Adipocyte (in vitro differentiated cells): ENCODE data around the gene CABP4.

ENCODE experiments used
- DNase-seq: peaks from one replicate; pipeline ENCODE4 v3.0.0-alpha.2; 2015; ENCODE audit warnings: low read depth
- H3K27me3 ChIP-seq: replicated peaks from 2 replicates; pipeline ENCODE4 v1.7.0; 2013; ENCODE audit warnings: mild to moderate bottlenecking, low read length, moderate library complexity; ENCODE audit not compliant: control insufficient read depth, insufficient read depth
- H3K36me3 ChIP-seq: 2 replicates; pipeline ENCODE4 v1.7.0; 2013; ENCODE audit warnings: low read length, mild to moderate bottlenecking, moderate library complexity; ENCODE audit not compliant: control insufficient read depth, insufficient read depth, severe bottlenecking
- H3K4me1 ChIP-seq: 2 replicates; pipeline ENCODE4 v1.7.0; 2013; ENCODE audit warnings: mild to moderate bottlenecking, low read length, moderate library complexity; ENCODE audit not compliant: control insufficient read depth, insufficient read depth
- H3K4me3 ChIP-seq: 2 replicates; pipeline ENCODE4 v1.7.0; 2013; ENCODE audit warnings: mild to moderate bottlenecking, low read length, moderate library complexity
- H3K9ac ChIP-seq: 2 replicates; pipeline ENCODE4 v1.7.0; 2013; ENCODE audit warnings: mild to moderate bottlenecking, low read length, moderate library complexity
- H3K9me3 ChIP-seq: 2 replicates; pipeline ENCODE4 v1.7.0; 2013; ENCODE audit warnings: mild to moderate bottlenecking, low read length, moderate library complexity; ENCODE audit not compliant: control insufficient read depth

CABP4 gene

GRCh38 chr11:67489885-67490726 lies 35.0 kb downstream of the CABP4 start:
- peaks cover 27% of the 10 kb centered on the region for H3K36me3 ChIP-seq
- DNase-seq = no peak

GRCh38 chr11:67490727-67491065 lies 35.5 kb downstream of the CABP4 start:
- Histone ChIP-seq H3K36me3 (peaks cover 28% of the 10 kb centered on the region), H3K4me3 (no peak overlapping the region), H3K9me3 (no peaks in the 10 kb centered on the region), H3K9ac (no peak overlapping the region), H3K4me1 (peaks cover 3% of the 10 kb centered on the region), H3K27me3 (no peaks in the 10 kb centered on the region)
- DNase-seq = no peak

More at GRCh38 chr11:67489885-67490726, 35.0 kb downstream of the CABP4 start:
- Histone ChIP-seq H3K4me1 (peaks cover 3% of the 10 kb centered on the region), H3K9me3 (no peaks in the 10 kb centered on the region), H3K9ac (no peak overlapping the region), H3K27me3 (no peaks in the 10 kb centered on the region), H3K4me3 (no peak overlapping the region)

- no peaks in the 10 kb centered on the region for H3K9me3 ChIP-seq
- H3K9ac ChIP-seq = no peak overlapping the region
- H3K4me3 ChIP-seq = no peak overlapping the region
- DNase-seq = no peak
- H3K4me1 ChIP-seq = peaks cover 3% of the 10 kb centered on the region
- H3K27me3 ChIP-seq = no peaks in the 10 kb centered on the region
- peaks cover 31% of the 10 kb centered on the region for H3K36me3 ChIP-seq
These were observed 36.3 kb downstream of the CABP4 start for GRCh38 chr11:67491276-67492068.

GRCh38 chr11:67492069-67492727 lies 37.0 kb downstream of the CABP4 start:
- Histone ChIP-seq H3K36me3 (peaks cover 31% of the 10 kb centered on the region), H3K27me3 (no peaks in the 10 kb centered on the region), H3K4me3 (no peak overlapping the region), H3K9me3 (no peaks in the 10 kb centered on the region), H3K4me1 (peaks cover 3% of the 10 kb centered on the region), H3K9ac (no peak overlapping the region)
- DNase-seq = no peak

- no peaks in the 10 kb centered on the region for H3K27me3 ChIP-seq
- no peak for DNase-seq
- peaks cover 3% of the 10 kb centered on the region for H3K4me1 ChIP-seq
- no peaks in the 10 kb centered on the region for H3K9me3 ChIP-seq
- H3K4me3 ChIP-seq = no peak overlapping the region
- H3K36me3 ChIP-seq = peaks cover 30% of the 10 kb centered on the region
- no peak overlapping the region for H3K9ac ChIP-seq
These were observed 37.8 kb downstream of the CABP4 start for GRCh38 chr11:67492801-67493547.

- Histone ChIP-seq H3K4me1 (peaks cover 3% of the 10 kb centered on the region), H3K9me3 (no peaks in the 10 kb centered on the region), H3K9ac (no peak overlapping the region), H3K36me3 (peaks cover 27% of the 10 kb centered on the region), H3K4me3 (no peak overlapping the region), H3K27me3 (no peaks in the 10 kb centered on the region)
- DNase-seq = no peak
These were observed 38.6 kb downstream of the CABP4 start for GRCh38 chr11:67493548-67494370.

GRCh38 chr11:67494371-67495233 lies 39.4 kb downstream of the CABP4 start:
- Histone ChIP-seq H3K4me3 (no peak overlapping the region), H3K27me3 (no peaks in the 10 kb centered on the region), H3K9ac (no peak overlapping the region), H3K36me3 (peaks cover 23% of the 10 kb centered on the region), H3K9me3 (no peaks in the 10 kb centered on the region), H3K4me1 (peaks cover 3% of the 10 kb centered on the region)
- DNase-seq = no peak

- peaks cover 2% of the 10 kb centered on the region for H3K4me1 ChIP-seq
- no peak overlapping the region for H3K4me3 ChIP-seq
- H3K9ac ChIP-seq = no peak overlapping the region
- no peaks in the 10 kb centered on the region for H3K9me3 ChIP-seq
- no peak for DNase-seq
- peaks cover 18% of the 10 kb centered on the region for H3K36me3 ChIP-seq
- no peaks in the 10 kb centered on the region for H3K27me3 ChIP-seq
These were observed 40.3 kb downstream of the CABP4 start for GRCh38 chr11:67495234-67496005.

- Histone ChIP-seq H3K36me3 (peaks cover 16% of the 10 kb centered on the region), H3K9me3 (no peaks in the 10 kb centered on the region), H3K4me3 (no peak overlapping the region), H3K4me1 (peaks cover 2% of the 10 kb centered on the region), H3K9ac (no peak overlapping the region), H3K27me3 (no peaks in the 10 kb centered on the region)
- no peak for DNase-seq
These were observed 41.0 kb downstream of the CABP4 start for GRCh38 chr11:67496113-67496512.
